Measurements from ENCODE around the gene APPBP2. TPM values are rescaled to one million over a fixed set of nuclear protein-coding genes. Genes with fewer than 3 reads are reported as not detected.
"Not testable (repeated sequence)": the region's sequence is repeated elsewhere in the genome, so short reads cannot be mapped to it uniquely, and the experiment has no call there.

Gene APPBP2
- total RNA-seq, 1 experiment from 2014 or later = 15.1 TPM

DNA sequence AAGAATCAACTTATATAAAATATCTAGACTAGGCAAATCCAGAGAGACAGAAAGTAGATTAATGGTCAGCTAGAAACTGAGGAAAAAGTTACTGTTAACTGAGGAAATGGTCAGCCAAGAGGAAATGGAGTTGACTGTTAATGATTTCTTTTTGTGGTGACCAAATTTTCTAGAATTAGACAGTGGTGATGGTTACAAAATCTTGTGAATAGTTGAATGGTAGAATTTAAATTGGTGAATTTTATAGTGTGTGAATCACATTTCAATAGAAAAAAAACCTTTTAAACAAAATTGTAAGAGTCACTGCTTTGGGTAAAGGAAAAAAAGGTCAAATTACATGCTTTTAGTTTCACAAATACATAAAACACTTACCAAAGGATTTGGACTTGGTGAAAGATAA is 30.0 kb downstream of the APPBP2 start:
- DNase-seq (ENCODE audit: low read depth) = no peak

- no peak for DNase-seq (ENCODE audit: low read depth)
These were observed 30.8 kb downstream of the APPBP2 start for GRCh38 chr17:60495260-60495659.

DNA sequence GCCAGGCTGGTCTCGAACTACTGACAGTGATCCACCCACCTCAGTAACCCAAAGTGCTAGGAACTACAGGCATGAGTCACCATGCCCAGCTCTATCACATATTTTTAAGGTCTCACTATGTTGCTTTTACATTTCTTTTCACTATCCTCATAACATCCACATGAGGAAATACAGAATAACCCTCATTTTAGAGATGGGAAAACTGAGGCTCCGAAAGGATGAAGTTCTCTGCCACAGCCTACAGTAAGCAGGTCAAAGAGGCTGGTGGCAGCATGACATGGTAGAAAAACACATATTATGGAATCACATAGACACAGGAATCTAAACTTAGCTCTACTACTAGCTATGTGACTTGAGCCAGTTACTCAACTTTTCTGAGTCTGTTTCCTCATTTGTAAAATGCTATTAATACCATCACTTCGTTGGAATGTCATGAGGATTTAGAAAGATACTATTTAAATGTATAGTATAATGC is 32.2 kb downstream of the APPBP2 start:
- no peak for DNase-seq (ENCODE audit: low read depth)

DNA sequence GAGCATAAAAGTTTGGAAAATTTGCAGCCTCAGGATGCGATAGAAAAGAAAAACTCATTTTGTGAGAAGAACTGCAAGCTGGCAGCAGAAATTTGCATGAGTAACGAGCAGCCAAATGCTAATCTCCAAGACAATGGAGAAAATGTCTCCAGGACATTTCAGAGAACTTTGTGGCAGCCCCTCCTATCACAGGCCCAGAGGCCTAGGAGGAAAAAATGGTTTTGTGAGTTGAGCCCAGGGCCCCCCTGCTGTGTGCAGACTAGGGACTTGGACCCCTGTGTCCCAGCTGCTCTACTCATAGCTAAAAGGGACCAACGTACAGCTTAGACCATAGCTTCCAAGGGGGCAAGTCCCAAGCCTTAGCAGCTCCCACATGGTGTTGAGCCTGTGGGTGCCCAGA is 34.3 kb downstream of the APPBP2 start:
- no peak for DNase-seq (ENCODE audit: low read depth)

GRCh38 chr17:60490594-60490993 is 35.4 kb downstream of the APPBP2 start:
- not testable (repeated sequence) for DNase-seq (ENCODE audit: low read depth)

GRCh38 chr17:60481604-60482003 is 44.4 kb downstream of the APPBP2 start:
- no peak for DNase-seq (ENCODE audit: low read depth)

DNA sequence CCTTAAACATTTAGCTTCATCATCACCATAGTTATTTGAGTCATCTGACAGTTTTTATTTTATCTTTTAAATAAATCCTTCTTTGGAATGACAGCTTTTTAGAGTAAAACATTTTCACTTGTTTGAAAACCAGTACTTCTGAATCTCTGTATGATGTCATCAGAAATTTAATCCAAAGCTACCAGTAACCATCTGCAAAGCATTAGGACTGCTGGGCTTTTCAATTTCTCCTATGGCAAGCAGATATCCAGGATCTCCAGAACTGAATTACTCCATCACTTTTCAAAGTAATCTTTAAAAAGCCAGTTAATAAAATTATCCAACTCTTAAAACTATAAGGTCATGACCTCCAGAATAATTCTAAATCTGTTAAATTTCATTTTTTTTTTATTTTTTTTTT is 52.3 kb downstream of the APPBP2 start:
- no peak for DNase-seq (ENCODE audit: low read depth)

- no peak for DNase-seq (ENCODE audit: low read depth)
These were observed 53.6 kb downstream of the APPBP2 start for GRCh38 chr17:60472449-60472848.

DNA sequence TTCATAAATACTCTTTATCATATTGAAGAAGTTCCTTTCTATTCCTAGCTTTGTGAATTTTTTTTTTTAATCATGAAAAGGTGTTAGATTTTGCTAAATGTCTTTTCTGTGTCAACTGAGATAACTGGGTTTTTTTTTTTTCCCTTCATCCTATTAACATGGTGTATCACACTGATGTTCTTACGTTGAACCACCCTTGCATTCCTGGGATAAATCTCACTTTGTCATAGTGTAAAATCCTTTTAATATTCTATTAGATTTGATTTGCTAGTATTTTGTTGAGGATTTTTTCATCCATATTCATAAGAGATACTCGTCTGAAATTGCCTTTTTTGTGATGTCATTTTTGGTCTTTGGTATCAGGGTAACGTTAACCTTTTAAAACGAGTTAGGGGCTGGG is 54.6 kb downstream of the APPBP2 start:
- no peak for DNase-seq (ENCODE audit: low read depth)

GRCh38 chr17:60468371-60468770 is 57.7 kb downstream of the APPBP2 start:
- DNase-seq (ENCODE audit: low read depth) = no peak

- DNase-seq (ENCODE audit: low read depth) = no peak
These were observed 61.7 kb downstream of the APPBP2 start for GRCh38 chr17:60464343-60464742.

- DNase-seq (ENCODE audit: low read depth) = no peak
These were observed 62.7 kb downstream of the APPBP2 start for GRCh38 chr17:60463157-60463835.

- no peak for DNase-seq (ENCODE audit: low read depth)
These were observed 64.5 kb downstream of the APPBP2 start for GRCh38 chr17:60461584-60461983.

- no peak for DNase-seq (ENCODE audit: low read depth)
These were observed 68.9 kb downstream of the APPBP2 start for GRCh38 chr17:60457148-60457547.

DNA sequence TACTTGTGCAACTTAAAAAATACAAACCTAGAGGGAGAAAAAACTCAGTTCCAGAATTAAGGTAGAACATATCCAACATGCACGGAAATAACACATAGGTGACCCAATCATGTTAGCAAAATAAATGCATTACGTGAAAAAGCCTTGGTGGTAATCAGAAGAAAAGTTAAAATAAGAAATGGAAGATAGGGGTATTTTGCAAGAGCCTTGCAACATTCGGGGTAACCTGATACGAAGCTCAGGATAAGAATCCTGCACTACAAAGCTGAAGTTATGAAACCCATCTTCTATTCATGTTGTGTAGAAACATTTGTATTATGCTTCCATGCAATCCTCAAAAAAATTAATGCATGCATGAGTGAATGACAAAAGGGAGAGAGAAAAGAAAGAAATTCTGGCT is 70.7 kb downstream of the APPBP2 start:
- DNase-seq (ENCODE audit: low read depth) = no peak

- no peak for DNase-seq (ENCODE audit: low read depth)
These were observed 74.1 kb downstream of the APPBP2 start for GRCh38 chr17:60451965-60452364.

DNA sequence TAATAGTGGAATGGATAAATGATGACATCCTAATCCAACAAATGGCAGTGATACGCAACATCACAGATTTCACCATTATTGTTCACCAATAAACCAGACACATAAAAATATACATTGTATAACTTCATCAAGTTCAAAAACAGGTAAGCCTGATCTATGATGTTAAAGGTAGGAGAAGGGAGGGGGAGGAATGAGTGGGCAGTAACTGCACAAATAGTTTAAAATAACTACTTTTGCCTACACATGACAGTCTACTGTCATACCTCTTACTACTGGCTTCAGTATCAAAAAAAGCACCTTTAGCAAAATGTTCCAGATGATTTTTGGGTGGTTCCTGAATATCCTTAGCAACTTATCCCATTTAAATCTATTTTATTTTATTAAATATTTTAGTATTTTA is 75.0 kb downstream of the APPBP2 start:
- DNase-seq (ENCODE audit: low read depth) = no peak

DNA sequence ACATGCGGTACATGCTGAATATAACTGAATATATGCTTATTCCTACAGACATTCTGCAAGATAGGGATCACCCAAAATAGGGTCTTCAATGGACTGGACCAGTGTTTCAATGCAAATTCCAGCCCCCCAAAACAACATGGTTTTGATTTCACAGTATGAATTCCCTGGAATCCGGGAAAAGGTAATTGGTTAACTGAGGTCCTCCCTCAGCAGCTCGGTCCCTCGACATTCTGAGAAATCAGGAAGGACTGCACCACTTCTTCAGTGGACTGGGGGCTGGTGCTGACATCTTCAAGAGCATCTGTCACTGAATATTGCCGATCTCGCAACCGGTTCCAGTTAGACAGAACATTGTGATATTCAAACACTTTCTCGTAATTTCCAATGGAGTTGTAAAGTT is 78.7 kb downstream of the APPBP2 start:
- no peak for DNase-seq (ENCODE audit: low read depth)

GRCh38 chr17:60445144-60445543 is 80.9 kb downstream of the APPBP2 start:
- no peak for DNase-seq (ENCODE audit: low read depth)

DNA sequence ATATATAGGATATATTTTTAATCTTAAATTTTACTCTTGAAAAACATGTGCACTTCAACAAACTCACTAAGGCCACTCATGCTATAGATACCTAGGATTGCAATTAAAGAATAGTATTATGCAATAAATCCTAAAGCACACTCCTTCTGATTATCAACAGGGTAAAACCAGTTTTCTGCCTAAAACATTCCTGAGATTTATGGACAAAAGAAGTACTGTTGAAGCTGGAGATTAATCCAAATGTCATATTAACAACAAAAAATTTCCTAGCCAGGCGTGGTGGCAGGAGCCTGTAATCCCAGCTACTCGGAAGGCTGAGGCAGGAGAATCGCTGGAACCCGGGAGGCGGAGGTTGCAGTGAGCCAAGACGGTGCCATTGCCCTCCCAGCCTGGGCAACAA is 82.3 kb downstream of the APPBP2 start:
- no peak for DNase-seq (ENCODE audit: low read depth)

DNA sequence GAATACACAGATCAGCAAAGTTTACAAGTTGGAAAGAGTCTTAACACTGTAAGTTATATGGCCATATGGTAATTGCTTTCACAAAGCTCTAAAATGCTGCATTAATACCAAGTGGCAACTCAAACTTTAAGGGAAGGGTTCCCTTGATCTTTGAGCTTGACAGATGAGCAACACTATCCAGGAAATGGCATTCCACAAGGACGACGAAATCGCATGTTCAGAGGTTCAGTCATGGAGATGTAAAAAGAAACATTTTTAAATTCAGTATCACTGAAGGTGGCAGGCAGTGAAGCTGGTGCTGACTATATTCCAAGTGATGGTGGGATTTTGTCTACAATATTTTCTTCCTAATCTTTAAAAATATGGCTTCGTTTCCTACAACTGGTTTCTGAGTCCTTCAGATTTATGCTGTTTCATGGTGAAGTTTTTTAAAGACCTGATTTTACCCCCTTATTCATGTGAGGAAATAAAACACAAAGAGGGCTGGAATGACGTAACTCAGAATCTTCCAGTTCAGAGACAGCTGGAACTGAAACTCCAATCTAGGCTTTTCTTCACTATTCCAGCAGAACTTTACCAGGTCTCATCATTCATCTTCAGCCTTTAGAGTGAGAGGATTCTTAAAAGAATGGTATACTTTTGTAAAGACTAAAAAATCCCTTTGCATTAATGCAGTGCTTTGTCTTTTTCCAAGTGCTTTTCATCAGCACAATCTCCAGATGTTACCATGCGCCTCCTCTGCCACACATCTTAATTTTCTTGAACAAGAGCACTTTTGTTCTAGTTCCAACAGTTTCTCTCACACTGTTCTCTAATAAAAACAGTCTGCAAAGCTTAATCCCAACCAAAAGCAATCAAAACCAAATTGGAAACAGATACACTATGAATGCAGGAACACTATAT is 83.5 kb downstream of the APPBP2 start:
- no peak for DNase-seq (ENCODE audit: low read depth)

GRCh38 chr17:60439501-60439900 is 86.5 kb downstream of the APPBP2 start:
- no peak for DNase-seq (ENCODE audit: low read depth)

GRCh38 chr17:60436676-60437075 is 89.4 kb downstream of the APPBP2 start:
- no peak for DNase-seq (ENCODE audit: low read depth)

Measured in Daoy (cell line).